Endodermal cell (in vitro differentiated cells): ENCODE data around the gene ANO7. TPM values are rescaled to one million over a fixed set of nuclear protein-coding genes. Genes with fewer than 3 reads are reported as not detected.

Experiments
- DNase-seq: peaks from one replicate; pipeline ENCODE4 v3.0.0-alpha.2; 2017
- H3K27ac ChIP-seq: 2 replicates; pipeline ENCODE4 v1.5.1; 2013; ENCODE audit warnings: mild to moderate bottlenecking, low read depth, low read length, moderate library complexity
- H3K27me3 ChIP-seq: 2 replicates; pipeline ENCODE4 v1.6.1; 2013; ENCODE audit warnings: mild to moderate bottlenecking, low read length, moderate library complexity; ENCODE audit not compliant: insufficient read depth, control insufficient read depth, poor library complexity, severe bottlenecking
- H3K36me3 ChIP-seq: 2 replicates; pipeline ENCODE4 v1.7.0; 2013; ENCODE audit warnings: mild to moderate bottlenecking, low read length, moderate library complexity; ENCODE audit not compliant: control insufficient read depth, insufficient read depth
- H3K4me1 ChIP-seq: one replicate; pipeline ENCODE4 v1.7.0; 2013; ENCODE audit warnings: low read length; ENCODE audit not compliant: control insufficient read depth, insufficient read depth
- H3K4me3 ChIP-seq: 2 replicates; pipeline ENCODE4 v1.5.1; 2013; ENCODE audit warnings: mild to moderate bottlenecking, low read length, moderate library complexity
- H3K9ac ChIP-seq: 2 replicates; pipeline ENCODE4 v1.6.1; 2013; ENCODE audit warnings: mild to moderate bottlenecking, low read length, moderate library complexity; ENCODE audit not compliant: poor library complexity, severe bottlenecking; ENCODE audit errors: extremely low read depth
- H3K9me3 ChIP-seq: 2 replicates; pipeline ENCODE4 v1.6.1; 2013; ENCODE audit warnings: mild to moderate bottlenecking, low read length, moderate library complexity; ENCODE audit not compliant: control insufficient read depth
- H3K27ac Mint-ChIP-seq: 2 replicates; pipeline ENCODE4 v1.8.0; 2020; ENCODE audit warnings: mixed read lengths
- H3K27me3 Mint-ChIP-seq: 2 replicates; pipeline ENCODE4 v1.8.0; 2021; ENCODE audit warnings: mild to moderate bottlenecking, mixed read lengths; ENCODE audit not compliant: insufficient read depth
- H3K36me3 Mint-ChIP-seq: 2 replicates; pipeline ENCODE4 v1.8.0; 2020; ENCODE audit warnings: low read depth, mixed read lengths
- H3K4me1 Mint-ChIP-seq: 2 replicates; pipeline ENCODE4 v1.8.0; 2020; ENCODE audit warnings: mixed read lengths
- H3K4me3 Mint-ChIP-seq: 2 replicates; pipeline ENCODE4 v1.8.0; 2020; ENCODE audit warnings: mild to moderate bottlenecking, moderate library complexity, mixed read lengths
- H3K9me3 Mint-ChIP-seq: 2 replicates; pipeline ENCODE4 v1.8.0; 2020; ENCODE audit warnings: mild to moderate bottlenecking, mixed read lengths
- CTCF ChIP-seq: fragments of 200-600 bp; sonication (generic); conservative IDR thresholded peaks from 2 replicates; pipeline ENCODE4 v1.5.0; 2021; ENCODE audit warnings: antibody characterized with exemption, mild to moderate bottlenecking
- WGBS, 2 experiments: methylation state at CpG; one replicate each; pipeline versions ENCODE4 v1.1.5 to v1.1.7; 2013; ENCODE audit warnings: missing lambda C conversion rate in 2 of 2, mixed read lengths in 1 of 2; ENCODE audit not compliant: insufficient coverage in 1 of 2, insufficient read length in 1 of 2; 5-methylcytosine and 5-hydroxymethylcytosine counted together
- long read RNA-seq, 4 experiments: library from polyadenylated mRNA in 2 of 4; library from RNA in 1 of 4; library from capped mRNA in 1 of 4; stranded (forward) in 3 of 4; unstranded in 1 of 4; transcript quantifications; one replicate each; pipeline ENCODE4 v2.0.0, GENCODE V29; 2020 to 2021; ENCODE audit warnings: inconsistent platforms in 1 of 4
- polyA plus RNA-seq, 2 experiments: library from polyadenylated mRNA; stranded (reverse); fragments of 50-300 nt; gene quantifications; one replicate each; pipeline ENCODE4 v1.2.3, GENCODE V29; 2013
- total RNA-seq, 2 donors: library from RNA; stranded (reverse); fragmentation: NEBNext Ultra II Directional in 1 of 2; extraction: Animal tissue kit (Norgen Biotek cat#: 25700) in 1 of 2; gene quantifications; 2 replicates in 1 of 2; 3 replicates in 1 of 2; pipeline ENCODE4 v1.2.1, GENCODE V29; 2021

Gene ANO7
- 1 to 10 TPM; 8.1 to 8.5 TPM for total RNA-seq
- 1.3 TPM for polyA plus RNA-seq (2013, experiment 1 of 2)
- 2.0 TPM for polyA plus RNA-seq (2013, experiment 2 of 2)
- long read RNA-seq, experiment 1, partial matches to known transcripts: 0 of 4 reads
- long read RNA-seq, experiment 1, other reads (novel, unspliced or antisense): 3 of 4 reads
- long read RNA-seq, experiment 2, transcript ANO7-209 (2 exons, 2,196 nt): major isoform, 5 of 16 reads
- long read RNA-seq, experiment 2, partial matches to known transcripts: 0 of 16 reads
- long read RNA-seq, experiment 2, other reads (novel, unspliced or antisense): 11 of 16 reads
- long read RNA-seq, experiment 3, partial matches to known transcripts: 1 of 13 reads
- long read RNA-seq, experiment 3, other reads (novel, unspliced or antisense): 12 of 13 reads
- long read RNA-seq, experiment 4, partial matches to known transcripts: 0 of 1 reads
- long read RNA-seq, experiment 4, other reads (novel, unspliced or antisense): 1 of 1 reads

GRCh38 chr2:241188361-241189092 is at the start of gene ANO7:
TSS of gene ANO7 (plus strand) at chr2:241188677. CDS start at chr2:241190064, 1,387 bp downstream.
- Mint-ChIP-seq H3K4me3 (no peak within 1 kb of the TSS), H3K36me3 (no peaks in the 10 kb centered on the region), H3K27ac (peak within 1 kb of the TSS; percentile 64), H3K9me3 (no peaks in the 10 kb centered on the region), H3K27me3 (no peaks in the 10 kb centered on the region), H3K4me1 (peaks cover 4% of the 10 kb centered on the region)
- DNase-seq: peak; percentile 68
- H3K27me3 ChIP-seq: no peaks in the 10 kb centered on the region
- H3K4me1 ChIP-seq: peaks cover 6% of the 10 kb centered on the region
- WGBS, 2 experiments: 73 to 78% methylated on average over 13 to 21 of the region's 21 CpGs
- H3K9ac ChIP-seq: no peak within 1 kb of the TSS
- H3K9me3 ChIP-seq: no peaks in the 10 kb centered on the region
- no peak within 1 kb of the TSS for H3K27ac ChIP-seq
- TF ChIP-seq CTCF: no peak
- no peaks in the 10 kb centered on the region for H3K36me3 ChIP-seq
- no peak within 1 kb of the TSS for H3K4me3 ChIP-seq

GRCh38 chr2:241139531-241140444 is 48.7 kb upstream of the ANO7 start:
- Mint-ChIP-seq H3K27me3 (no peaks in the 10 kb centered on the region), H3K27ac (no peak overlapping the region), H3K4me3 (no peak overlapping the region), H3K36me3 (peaks cover 55% of the 10 kb centered on the region), H3K9me3 (no peaks in the 10 kb centered on the region), H3K4me1 (no peaks in the 10 kb centered on the region)
- Histone ChIP-seq H3K9ac (no peak overlapping the region), H3K4me3 (no peak overlapping the region), H3K36me3 (peaks cover 31% of the 10 kb centered on the region), H3K9me3 (no peaks in the 10 kb centered on the region), H3K27ac (no peak overlapping the region), H3K4me1 (no peaks in the 10 kb centered on the region), H3K27me3 (no peaks in the 10 kb centered on the region)
- 95 to 96% methylated on average over 24 of the region's 24 CpGs for WGBS, 2 experiments
- no peak for TF ChIP-seq CTCF
- DNase-seq: no peak

- Histone ChIP-seq H3K4me3 (no peak overlapping the region), H3K4me1 (no peaks in the 10 kb centered on the region), H3K27ac (no peak overlapping the region), H3K36me3 (peaks cover 31% of the 10 kb centered on the region), H3K27me3 (no peaks in the 10 kb centered on the region), H3K9me3 (no peaks in the 10 kb centered on the region), H3K9ac (no peak overlapping the region)
- H3K36me3 Mint-ChIP-seq: peaks cover 57% of the 10 kb centered on the region
- H3K4me1 Mint-ChIP-seq: no peaks in the 10 kb centered on the region
- H3K27ac Mint-ChIP-seq: no peak overlapping the region
- H3K4me3 Mint-ChIP-seq: no peak overlapping the region
- no peak for TF ChIP-seq CTCF
- no peaks in the 10 kb centered on the region for H3K27me3 Mint-ChIP-seq
- DNase-seq: no peak
- 96 to 100% methylated on average over 8 to 10 of the region's 10 CpGs for WGBS, 2 experiments
- no peaks in the 10 kb centered on the region for H3K9me3 Mint-ChIP-seq
Observed at GRCh38 chr2:241140445-241140840, 48.0 kb upstream of the ANO7 start.
